Adrenal gland (tissue), 5 donors: ENCODE measurements around the gene TYR.

Experiments
- CTCF ChIP-seq, 6 experiments: fragments of 450-650 bp in 4 of 6; fragments of 200-600 bp in 2 of 6; sonication (generic) in 1 of 6; IDR thresholded peaks; 1 replicate in 5 of 6; 2 replicates in 1 of 6; pipeline versions ENCODE4 v1.5.1 to v1.8.0; 2016 to 2021; ENCODE audit warnings: antibody characterized with exemption in 6 of 6, mild to moderate bottlenecking in 2 of 6, moderate library complexity in 1 of 6
- POLR2A ChIP-seq, 2 donors: fragments of 450-650 bp; IDR thresholded peaks; one replicate each; pipeline ENCODE4 v1.6.1; 2017; ENCODE audit warnings: antibody characterized with exemption in 2 of 2, mild to moderate bottlenecking in 2 of 2, moderate library complexity in 1 of 2
- donor health status: DM: no; HTN: no; CAD: no.

- TF ChIP-seq CTCF (IDR thresholded peaks at IDR 0.05) (no peak), POLR2A (IDR thresholded peaks at IDR 0.05) (no peak)
Observed at GRCh38 chr11:89189776-89190175, 12.1 kb downstream of the TYR start.
